Measurements from ENCODE around the gene SLC9A7.
"Not testable (repeated sequence)": the region's sequence is repeated elsewhere in the genome, so short reads cannot be mapped to it uniquely, and the experiment has no call there.

The SLC9A7 gene

DNA sequence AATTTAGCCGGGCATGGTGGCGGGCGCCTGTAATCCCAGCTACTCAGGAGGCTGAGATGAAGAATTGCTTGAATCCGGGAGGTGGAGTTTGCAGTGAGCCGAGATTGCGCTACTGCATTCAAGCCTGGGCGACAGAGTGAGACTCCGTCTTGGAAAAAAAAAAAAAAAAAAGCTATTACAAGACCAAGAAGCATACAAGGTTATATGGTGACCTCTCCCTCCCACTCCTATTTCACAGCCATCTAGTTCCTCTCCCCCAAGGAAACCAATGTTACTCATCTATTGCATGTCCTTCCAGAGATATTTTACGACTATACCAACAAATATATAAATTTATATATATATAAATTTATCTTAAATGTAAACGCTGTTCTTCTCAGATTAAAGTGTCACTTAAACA is 3.2 kb downstream of the SLC9A7 start:
- intact Hi-C loops (cut with DNase I) = no loop called here
- no peak for DNase-seq

- intact Hi-C loops (cut with DNase I) = no loop called here
Measured at GRCh38 chrX:46754586-46755061, 4.3 kb downstream of the SLC9A7 start.

GRCh38 chrX:46754036-46754435 is 4.9 kb downstream of the SLC9A7 start:
- intact Hi-C loops (cut with DNase I) = no loop called here
- DNase-seq = no peak

More at GRCh38 chrX:46754586-46755061, 4.3 kb downstream of the SLC9A7 start:
- DNase-seq = no peak

- intact Hi-C loops (cut with DNase I) = no loop called here
- DNase-seq = no peak
Measured at GRCh38 chrX:46750889-46751288, 8.0 kb downstream of the SLC9A7 start.

- DNase-seq = no peak
- intact Hi-C loops (cut with DNase I) = no loop called here
Measured at GRCh38 chrX:46744009-46744408, 14.9 kb downstream of the SLC9A7 start.

DNA sequence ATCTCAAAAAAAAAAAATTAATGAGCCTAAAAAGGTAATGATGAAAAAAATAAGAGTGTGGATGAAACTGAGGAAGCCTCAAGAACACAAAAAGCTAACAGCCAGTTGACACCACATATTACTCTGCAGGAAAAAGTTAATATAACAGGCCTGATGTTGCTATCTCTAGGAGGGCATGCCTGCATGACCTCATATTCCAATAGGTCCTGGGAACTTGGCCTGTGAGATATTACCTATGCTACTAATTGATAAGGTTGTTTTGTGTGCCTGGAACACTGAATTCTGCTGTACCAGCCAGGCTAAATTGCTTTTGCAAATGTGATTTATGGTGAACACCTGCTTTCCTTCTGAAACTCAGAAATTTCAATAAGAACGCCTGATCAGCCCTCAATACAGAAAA is 15.9 kb downstream of the SLC9A7 start:
- intact Hi-C loops (cut with DNase I) = no loop called here
- DNase-seq = no peak

DNA sequence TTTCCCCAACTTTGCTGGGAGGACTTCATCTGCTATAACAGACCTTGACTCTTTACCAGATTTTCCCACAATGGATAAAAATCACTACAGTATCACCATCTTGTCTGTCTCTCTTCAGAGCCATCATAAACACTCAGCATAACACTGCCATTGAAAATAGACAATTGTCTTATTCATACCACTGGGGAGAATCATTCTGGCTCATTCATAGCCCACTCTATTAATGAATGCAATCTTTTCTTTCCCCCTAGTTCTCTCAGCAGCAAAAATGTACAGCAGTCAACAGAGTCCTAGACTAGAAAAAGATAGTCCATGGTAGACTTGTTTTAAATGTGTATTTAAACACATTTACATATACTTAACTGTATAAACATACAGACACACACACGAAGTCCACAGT is 19.2 kb downstream of the SLC9A7 start:
- DNase-seq = no peak
- intact Hi-C loops (cut with DNase I) = no loop called here

DNA sequence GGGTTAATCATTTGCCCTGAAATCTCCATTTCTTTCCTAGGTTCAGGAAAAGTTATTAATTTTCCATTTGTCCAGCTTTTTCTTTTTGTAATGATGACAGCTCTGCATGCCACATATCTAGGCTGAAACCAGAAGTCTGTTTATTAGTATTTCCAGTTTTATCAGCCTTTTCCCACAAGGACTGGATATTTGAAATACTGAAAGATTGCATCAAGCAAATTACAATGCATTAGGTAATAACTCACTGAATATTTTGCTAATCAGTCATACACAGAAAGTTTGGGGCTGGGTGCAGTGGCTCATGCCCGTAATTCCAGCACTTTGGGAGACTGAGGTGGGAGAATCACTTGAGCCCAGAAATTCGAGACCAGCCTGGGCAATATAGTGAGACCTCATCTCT is 21.5 kb downstream of the SLC9A7 start:
- intact Hi-C loops (cut with DNase I) = no loop called here
- DNase-seq = no peak

DNA sequence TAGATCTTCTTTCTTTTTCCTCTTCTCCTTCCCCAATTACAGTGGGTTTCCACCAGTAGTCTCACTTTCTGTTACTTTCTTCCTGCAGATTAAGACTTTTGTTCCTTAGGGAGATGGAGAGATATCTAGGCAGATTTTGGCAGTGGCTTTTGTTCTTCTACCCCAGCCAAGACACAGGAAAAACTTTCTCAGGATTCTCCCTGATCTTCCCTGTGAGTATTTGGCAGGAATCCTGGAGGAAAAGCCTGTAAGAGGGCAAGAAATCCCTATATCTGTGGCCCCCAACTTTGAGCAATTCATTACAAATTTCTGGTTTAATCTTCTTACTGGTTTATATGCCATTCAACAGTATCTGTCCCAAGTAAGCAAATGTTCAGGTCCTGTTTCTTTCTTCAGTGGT is 21.9 kb downstream of the SLC9A7 start:
- intact Hi-C loops (cut with DNase I) = no loop called here

DNA sequence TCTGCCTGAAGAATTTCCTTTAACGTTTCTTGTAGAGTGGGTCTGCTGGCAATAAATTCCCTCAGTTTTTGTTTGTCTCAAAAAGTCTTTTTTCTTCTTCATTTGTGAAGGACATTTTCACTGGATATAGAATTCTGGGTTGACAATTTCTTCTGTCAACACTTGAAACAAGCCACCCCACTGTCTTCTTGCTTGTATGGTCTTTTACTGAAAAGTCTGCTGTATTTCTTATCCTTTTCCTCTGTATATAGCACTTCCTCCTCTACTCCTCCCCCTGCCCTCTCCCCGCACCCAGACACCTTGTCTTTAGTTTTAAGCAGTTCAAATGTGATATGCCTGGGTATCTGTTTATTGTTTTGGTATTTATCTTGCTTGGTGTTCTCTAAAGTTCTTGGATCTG is 23.3 kb downstream of the SLC9A7 start:
- intact Hi-C loops (cut with DNase I) = no loop called here
- no peak for DNase-seq

More for the DNA sequence above, 21.9 kb downstream of the SLC9A7 start:
- DNase-seq = no peak

DNA sequence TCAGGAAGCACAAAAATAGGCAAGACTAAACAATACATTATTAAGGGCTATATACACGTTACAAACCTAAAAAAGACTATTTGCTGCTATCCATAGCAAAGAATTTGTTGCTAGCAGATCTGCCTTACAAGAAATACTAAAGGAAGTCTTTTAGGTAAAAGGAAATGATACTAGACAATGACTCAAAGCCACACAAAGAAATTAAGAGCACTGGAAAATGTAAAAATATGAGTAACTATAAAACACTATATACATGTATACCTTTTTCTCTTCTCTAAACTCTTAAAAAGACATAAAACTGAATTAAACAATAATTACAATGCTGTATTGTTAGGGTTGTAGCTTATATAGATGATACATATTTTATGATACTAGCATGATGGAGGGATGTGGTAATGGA is 25.7 kb downstream of the SLC9A7 start:
- no peak for DNase-seq
- intact Hi-C loops (cut with DNase I) = no loop called here

DNA sequence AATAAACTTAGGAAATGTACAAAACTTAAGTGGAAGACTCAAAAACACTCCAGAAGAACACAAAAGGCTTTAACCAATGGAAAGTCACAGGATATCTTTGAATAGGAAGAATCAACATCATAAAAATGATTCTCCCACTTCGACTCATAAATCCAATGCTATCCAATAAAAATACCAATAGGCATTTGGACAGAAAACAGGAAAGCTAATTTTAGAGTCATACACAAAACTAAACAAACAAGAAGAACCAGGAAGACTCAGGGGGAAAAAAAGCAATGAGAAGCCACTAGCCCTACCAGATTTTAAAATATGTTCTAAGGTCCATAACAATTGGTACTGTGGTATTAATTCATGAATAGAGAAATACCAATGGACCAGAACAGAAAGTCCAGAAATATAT is 28.2 kb downstream of the SLC9A7 start:
- no peak for DNase-seq
- intact Hi-C loops (cut with DNase I) = no loop called here

GRCh38 chrX:46727441-46727840 is 31.5 kb downstream of the SLC9A7 start:
- DNase-seq = no peak
- intact Hi-C loops (cut with DNase I) = no loop called here

GRCh38 chrX:46723569-46723927 is 35.4 kb downstream of the SLC9A7 start:
- DNase-seq; intact Hi-C loops (cut with DNase I): not testable (repeated sequence)

GRCh38 chrX:46722742-46723568 is 36.0 kb downstream of the SLC9A7 start:
- no peak for DNase-seq
- intact Hi-C loops (cut with DNase I) = no loop called here

GRCh38 chrX:46716796-46717195 is 42.1 kb downstream of the SLC9A7 start:
- intact Hi-C loops (cut with DNase I) = no loop called here
- DNase-seq = no peak

DNA sequence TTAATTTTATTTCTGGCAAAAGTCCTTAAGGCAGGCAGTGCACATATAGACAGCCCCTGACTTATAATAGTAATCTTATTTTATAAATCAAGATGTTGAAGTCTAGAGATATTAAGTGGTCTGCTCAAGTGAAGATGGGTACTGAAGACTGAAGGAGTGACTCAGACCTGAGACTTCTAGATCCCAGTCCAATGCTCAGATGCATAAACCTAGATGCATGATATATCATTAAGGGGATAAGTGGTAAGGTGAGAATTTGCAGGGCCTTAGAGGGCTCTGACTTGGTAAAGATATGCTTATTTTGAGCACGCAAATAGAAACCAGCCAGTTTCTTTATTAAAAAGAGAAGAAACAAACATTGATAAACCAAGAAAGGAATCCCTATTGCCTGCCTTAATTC is 42.9 kb downstream of the SLC9A7 start:
- DNase-seq = no peak
- intact Hi-C loops (cut with DNase I) = no loop called here

GRCh38 chrX:46715530-46715929 is 43.4 kb downstream of the SLC9A7 start:
- intact Hi-C loops (cut with DNase I) = no loop called here
- no peak for DNase-seq

DNA sequence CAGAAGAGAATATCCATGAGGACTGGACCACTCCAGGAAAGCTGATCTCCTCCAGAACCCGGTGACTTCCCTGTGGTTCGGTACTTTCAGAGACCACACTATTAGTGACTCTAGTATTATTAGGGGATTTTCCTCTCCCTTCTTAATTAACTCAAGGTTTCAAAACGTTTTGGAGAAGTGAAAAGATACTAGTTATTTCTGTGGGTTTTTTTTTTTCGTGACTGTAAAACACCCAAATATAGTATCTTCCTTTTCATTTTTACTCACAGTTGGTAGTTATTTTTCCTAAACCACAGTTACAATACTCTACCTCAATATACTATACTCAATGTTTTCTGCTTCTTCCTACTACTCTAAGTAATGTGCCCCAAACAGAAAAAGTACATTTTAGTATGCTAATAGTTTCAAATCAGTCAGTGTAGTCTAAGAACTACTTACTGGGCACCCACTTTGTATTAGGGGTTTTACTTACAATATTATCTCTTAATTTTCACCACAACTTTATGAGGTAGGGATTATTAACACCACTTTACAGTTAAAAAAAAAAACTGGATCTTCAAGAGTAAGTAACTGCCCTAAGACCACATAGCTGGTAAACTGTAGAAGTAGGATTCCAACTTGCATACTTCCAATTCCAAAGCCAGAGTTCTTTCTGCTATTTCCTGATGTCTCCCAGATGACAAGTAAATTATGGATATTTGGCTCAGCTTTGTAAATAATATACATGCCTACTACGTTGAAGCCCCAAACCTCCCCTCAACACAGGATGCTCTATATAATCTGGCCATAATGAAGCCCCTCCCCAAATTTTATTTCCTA is 45.0 kb downstream of the SLC9A7 start:
- DNase-seq = no peak
- intact Hi-C loops (cut with DNase I) = no loop called here

DNA sequence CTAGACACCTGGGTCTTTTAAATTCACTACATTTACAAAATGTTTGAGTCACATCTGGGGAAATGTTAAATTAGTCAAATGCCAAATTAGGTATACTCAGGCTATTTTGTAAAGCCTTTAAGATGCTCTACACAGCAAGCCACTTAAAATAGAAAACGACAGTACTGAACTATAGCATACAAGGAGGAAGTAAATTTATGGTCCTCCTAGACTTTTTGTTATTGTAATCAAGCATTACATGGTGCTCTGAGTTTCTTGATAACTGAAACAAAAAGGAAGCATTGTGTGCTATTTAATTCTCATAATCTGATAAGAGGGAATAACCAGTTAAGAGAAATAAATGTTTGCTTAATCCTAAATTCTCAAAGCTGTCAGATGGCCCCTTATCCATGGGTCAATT is 46.2 kb downstream of the SLC9A7 start:
- DNase-seq = no peak
- intact Hi-C loops (cut with DNase I) = no loop called here

GRCh38 chrX:46710927-46711623 is 47.8 kb downstream of the SLC9A7 start:
- intact Hi-C loops (cut with DNase I) = no loop called here
- DNase-seq = no peak
